ENCODE data around the gene ANKRD35. TPM values are rescaled to one million over a fixed set of nuclear protein-coding genes. Genes with fewer than 3 reads are reported as not detected.

ANKRD35 gene
- total and polyA plus RNA-seq, 9 of the 15 experiments (the other 6 are each of a cell fraction or from before 2014, with no cell fraction given): 0.07 to 0.14 (median 0.07) TPM; not detected in 5

DNA sequence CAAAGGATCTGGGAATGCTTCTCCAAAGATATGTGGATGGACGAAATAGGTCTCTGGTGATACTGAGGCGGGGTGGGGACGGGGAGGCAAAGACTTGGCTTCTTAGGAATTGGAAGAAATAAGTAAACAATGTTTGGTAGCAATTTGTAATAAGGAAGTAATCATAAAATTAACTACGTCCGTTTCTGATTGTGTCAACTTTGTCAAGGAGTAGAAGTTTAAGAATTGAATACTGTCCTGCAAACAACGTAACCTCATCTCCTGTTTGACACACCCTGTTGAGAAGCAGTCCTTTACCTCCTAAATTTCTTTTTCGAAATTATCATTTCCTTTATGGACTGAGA lies 61.2 kb downstream of the ANKRD35 start (continued):
- TF ChIP-seq, protein P1, sequence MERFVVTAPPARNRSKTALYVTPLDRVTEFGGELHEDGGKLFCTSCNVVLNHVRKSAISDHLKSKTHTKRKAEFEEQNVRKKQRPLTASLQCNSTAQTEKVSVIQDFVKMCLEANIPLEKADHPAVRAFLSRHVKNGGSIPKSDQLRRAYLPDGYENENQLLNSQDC (CRISPR knock-in tag; IDR thresholded peaks at IDR 0.05): no peak
- TF ChIP-seq BDP1 (IDR thresholded peaks at IDR 0.05; ENCODE audit: insufficient read depth, insufficient read length): no peak
- no peak for TF ChIP-seq NCOA2 (IDR thresholded peaks at IDR 0.05; ENCODE audit: partially characterized antibody in 2 of 2)
- no peak for TF ChIP-seq ZKSCAN3 (CRISPR knock-in tag; IDR thresholded peaks at IDR 0.05)
- TF ChIP-seq, protein P2, sequence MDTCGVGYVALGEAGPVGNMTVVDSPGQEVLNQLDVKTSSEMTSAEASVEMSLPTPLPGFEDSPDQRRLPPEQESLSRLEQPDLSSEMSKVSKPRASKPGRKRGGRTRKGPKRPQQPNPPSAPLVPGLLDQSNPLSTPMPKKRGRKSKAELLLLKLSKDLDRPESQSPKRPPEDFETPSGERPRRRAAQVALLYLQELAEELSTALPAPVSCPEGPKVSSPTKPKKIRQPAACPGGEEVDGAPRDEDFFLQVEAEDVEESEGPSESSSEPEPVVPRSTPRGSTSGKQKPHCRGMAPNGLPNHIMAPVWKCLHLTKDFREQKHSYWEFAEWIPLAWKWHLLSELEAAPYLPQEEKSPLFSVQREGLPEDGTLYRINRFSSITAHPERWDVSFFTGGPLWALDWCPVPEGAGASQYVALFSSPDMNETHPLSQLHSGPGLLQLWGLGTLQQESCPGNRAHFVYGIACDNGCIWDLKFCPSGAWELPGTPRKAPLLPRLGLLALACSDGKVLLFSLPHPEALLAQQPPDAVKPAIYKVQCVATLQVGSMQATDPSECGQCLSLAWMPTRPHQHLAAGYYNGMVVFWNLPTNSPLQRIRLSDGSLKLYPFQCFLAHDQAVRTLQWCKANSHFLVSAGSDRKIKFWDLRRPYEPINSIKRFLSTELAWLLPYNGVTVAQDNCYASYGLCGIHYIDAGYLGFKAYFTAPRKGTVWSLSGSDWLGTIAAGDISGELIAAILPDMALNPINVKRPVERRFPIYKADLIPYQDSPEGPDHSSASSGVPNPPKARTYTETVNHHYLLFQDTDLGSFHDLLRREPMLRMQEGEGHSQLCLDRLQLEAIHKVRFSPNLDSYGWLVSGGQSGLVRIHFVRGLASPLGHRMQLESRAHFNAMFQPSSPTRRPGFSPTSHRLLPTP (IDR thresholded peaks at IDR 0.05; ENCODE audit: borderline replicate concordance, extremely low read depth, insufficient read length): no peak
- no peak for TF ChIP-seq NRF1 (conservative IDR thresholded peaks at IDR 0.05 in 1 of 2, IDR thresholded peaks at IDR 0.05 in 1 of 2)
- no peak for TF ChIP-seq MTA1 (IDR thresholded peaks at IDR 0.05; ENCODE audit: borderline replicate concordance)
- TF ChIP-seq, protein P3, sequence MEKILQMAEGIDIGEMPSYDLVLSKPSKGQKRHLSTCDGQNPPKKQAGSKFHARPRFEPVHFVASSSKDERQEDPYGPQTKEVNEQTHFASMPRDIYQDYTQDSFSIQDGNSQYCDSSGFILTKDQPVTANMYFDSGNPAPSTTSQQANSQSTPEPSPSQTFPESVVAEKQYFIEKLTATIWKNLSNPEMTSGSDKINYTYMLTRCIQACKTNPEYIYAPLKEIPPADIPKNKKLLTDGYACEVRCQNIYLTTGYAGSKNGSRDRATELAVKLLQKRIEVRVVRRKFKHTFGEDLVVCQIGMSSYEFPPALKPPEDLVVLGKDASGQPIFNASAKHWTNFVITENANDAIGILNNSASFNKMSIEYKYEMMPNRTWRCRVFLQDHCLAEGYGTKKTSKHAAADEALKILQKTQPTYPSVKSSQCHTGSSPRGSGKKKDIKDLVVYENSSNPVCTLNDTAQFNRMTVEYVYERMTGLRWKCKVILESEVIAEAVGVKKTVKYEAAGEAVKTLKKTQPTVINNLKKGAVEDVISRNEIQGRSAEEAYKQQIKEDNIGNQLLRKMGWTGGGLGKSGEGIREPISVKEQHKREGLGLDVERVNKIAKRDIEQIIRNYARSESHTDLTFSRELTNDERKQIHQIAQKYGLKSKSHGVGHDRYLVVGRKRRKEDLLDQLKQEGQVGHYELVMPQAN (IDR thresholded peaks at IDR 0.05; ENCODE audit: borderline replicate concordance): peak; percentile 11; the same call in 1 of the 2 replicates
- TF ChIP-seq, protein P4, sequence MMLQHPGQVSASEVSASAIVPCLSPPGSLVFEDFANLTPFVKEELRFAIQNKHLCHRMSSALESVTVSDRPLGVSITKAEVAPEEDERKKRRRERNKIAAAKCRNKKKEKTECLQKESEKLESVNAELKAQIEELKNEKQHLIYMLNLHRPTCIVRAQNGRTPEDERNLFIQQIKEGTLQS (IDR thresholded peaks at IDR 0.05): no peak
- TF ChIP-seq, protein P4 (CRISPR knock-in tag; conservative IDR thresholded peaks at IDR 0.05): 0 out of 2 replicates have a peak, but pooled peaks have one; percentile 79
- TF ChIP-seq RFX7 (CRISPR knock-in tag; IDR thresholded peaks at IDR 0.05): no peak
- TF ChIP-seq, protein P5, sequence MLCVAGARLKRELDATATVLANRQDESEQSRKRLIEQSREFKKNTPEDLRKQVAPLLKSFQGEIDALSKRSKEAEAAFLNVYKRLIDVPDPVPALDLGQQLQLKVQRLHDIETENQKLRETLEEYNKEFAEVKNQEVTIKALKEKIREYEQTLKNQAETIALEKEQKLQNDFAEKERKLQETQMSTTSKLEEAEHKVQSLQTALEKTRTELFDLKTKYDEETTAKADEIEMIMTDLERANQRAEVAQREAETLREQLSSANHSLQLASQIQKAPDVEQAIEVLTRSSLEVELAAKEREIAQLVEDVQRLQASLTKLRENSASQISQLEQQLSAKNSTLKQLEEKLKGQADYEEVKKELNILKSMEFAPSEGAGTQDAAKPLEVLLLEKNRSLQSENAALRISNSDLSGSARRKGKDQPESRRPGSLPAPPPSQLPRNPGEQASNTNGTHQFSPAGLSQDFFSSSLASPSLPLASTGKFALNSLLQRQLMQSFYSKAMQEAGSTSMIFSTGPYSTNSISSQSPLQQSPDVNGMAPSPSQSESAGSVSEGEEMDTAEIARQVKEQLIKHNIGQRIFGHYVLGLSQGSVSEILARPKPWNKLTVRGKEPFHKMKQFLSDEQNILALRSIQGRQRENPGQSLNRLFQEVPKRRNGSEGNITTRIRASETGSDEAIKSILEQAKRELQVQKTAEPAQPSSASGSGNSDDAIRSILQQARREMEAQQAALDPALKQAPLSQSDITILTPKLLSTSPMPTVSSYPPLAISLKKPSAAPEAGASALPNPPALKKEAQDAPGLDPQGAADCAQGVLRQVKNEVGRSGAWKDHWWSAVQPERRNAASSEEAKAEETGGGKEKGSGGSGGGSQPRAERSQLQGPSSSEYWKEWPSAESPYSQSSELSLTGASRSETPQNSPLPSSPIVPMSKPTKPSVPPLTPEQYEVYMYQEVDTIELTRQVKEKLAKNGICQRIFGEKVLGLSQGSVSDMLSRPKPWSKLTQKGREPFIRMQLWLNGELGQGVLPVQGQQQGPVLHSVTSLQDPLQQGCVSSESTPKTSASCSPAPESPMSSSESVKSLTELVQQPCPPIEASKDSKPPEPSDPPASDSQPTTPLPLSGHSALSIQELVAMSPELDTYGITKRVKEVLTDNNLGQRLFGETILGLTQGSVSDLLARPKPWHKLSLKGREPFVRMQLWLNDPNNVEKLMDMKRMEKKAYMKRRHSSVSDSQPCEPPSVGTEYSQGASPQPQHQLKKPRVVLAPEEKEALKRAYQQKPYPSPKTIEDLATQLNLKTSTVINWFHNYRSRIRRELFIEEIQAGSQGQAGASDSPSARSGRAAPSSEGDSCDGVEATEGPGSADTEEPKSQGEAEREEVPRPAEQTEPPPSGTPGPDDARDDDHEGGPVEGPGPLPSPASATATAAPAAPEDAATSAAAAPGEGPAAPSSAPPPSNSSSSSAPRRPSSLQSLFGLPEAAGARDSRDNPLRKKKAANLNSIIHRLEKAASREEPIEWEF (CRISPR knock-in tag; IDR thresholded peaks at IDR 0.05): no peak
- TF ChIP-seq PCBP1 (IDR thresholded peaks at IDR 0.05; ENCODE audit: low read depth, low read length, poor library complexity, severe bottlenecking): no peak
- TF ChIP-seq ARNT (IDR thresholded peaks at IDR 0.05): 0 out of 4 replicates have a peak, but pooled peaks of 1 of the 2 experiments have one; percentile 5
- 0 out of 2 replicates have a peak, but pooled peaks have one; percentile 2 for TF ChIP-seq CC2D1A (IDR thresholded peaks at IDR 0.05)
- TF ChIP-seq SMARCB1 (IDR thresholded peaks at IDR 0.05; ENCODE audit: insufficient read length, low read depth): peak; percentile 88
- no peak for TF ChIP-seq RUNX1 (IDR thresholded peaks at IDR 0.05; ENCODE audit: low read depth)
- no peak for TF ChIP-seq RAD51 (IDR thresholded peaks at IDR 0.05; ENCODE audit: borderline replicate concordance, low read depth)
